Kidney tubule cell (primary cell): Measurements from ENCODE around the gene TENM4.

Source experiments
- DNase-seq: peaks from one replicate; pipeline ENCODE4 v3.0.0-alpha.2; 2018; ENCODE audit warnings: low spot score

Gene TENM4

GRCh38 chr11:78812513-78813293, 628.1 kb downstream of the TENM4 start:
- no peak for DNase-seq

- no peak for DNase-seq
These were observed 630.2 kb downstream of the TENM4 start for GRCh38 chr11:78810559-78811009.

GRCh38 chr11:78809931-78810541, 630.8 kb downstream of the TENM4 start:
- no peak for DNase-seq

- DNase-seq, result no peak
These were observed 631.9 kb downstream of the TENM4 start for GRCh38 chr11:78808923-78809322.

- no peak for DNase-seq
These were observed 633.5 kb downstream of the TENM4 start for GRCh38 chr11:78807351-78807750.

GRCh38 chr11:78806214-78807004, 634.4 kb downstream of the TENM4 start:
- DNase-seq, result peak; percentile 28

- DNase-seq, result no peak
These were observed 635.8 kb downstream of the TENM4 start for GRCh38 chr11:78804991-78805390.

GRCh38 chr11:78803995-78804394, 636.8 kb downstream of the TENM4 start:
- DNase-seq, result no peak

- peak; percentile 17 for DNase-seq
These were observed 638.6 kb downstream of the TENM4 start for GRCh38 chr11:78802058-78802761.

- peak; percentile 78 for DNase-seq
These were observed 639.5 kb downstream of the TENM4 start for GRCh38 chr11:78801161-78801884.

GRCh38 chr11:78800756-78801155, 640.1 kb downstream of the TENM4 start:
- no peak for DNase-seq

- no peak for DNase-seq
These were observed 640.6 kb downstream of the TENM4 start for GRCh38 chr11:78800096-78800690.

- peak; percentile 61 for DNase-seq
These were observed 642.2 kb downstream of the TENM4 start for GRCh38 chr11:78798663-78799062.

GRCh38 chr11:78797559-78797958, 643.3 kb downstream of the TENM4 start:
- no peak for DNase-seq

GRCh38 chr11:78796956-78797355, 643.9 kb downstream of the TENM4 start:
- DNase-seq, result peak; percentile 76

- peak; percentile 79 for DNase-seq
These were observed 645.1 kb downstream of the TENM4 start for GRCh38 chr11:78795621-78796261.

- DNase-seq, result no peak
These were observed 648.9 kb downstream of the TENM4 start for GRCh38 chr11:78791964-78792363.

- no peak for DNase-seq
These were observed 649.6 kb downstream of the TENM4 start for GRCh38 chr11:78791254-78791653.

GRCh38 chr11:78790784-78791183, 650.0 kb downstream of the TENM4 start:
- DNase-seq, result no peak

GRCh38 chr11:78789375-78789774, 651.5 kb downstream of the TENM4 start:
- no peak for DNase-seq

- peak; percentile 44 for DNase-seq
These were observed 652.3 kb downstream of the TENM4 start for GRCh38 chr11:78788533-78788932.
